RWPE1 (cell line): ENCODE data around the gene PLA2G6.
A peak's percentile ranks its signal among the peaks of the same experiment; 100 is the strongest.

Experiments
- CTCF ChIA-PET: fragments of 350-600 bp; sonication (Branson Sonifier 250); formaldehyde crosslinking; extraction: SDS; loops from one replicate; lab custom pipeline; 2021; lab: Yijun Ruan, JAX
- POLR2A ChIA-PET: fragments of 400-600 bp; formaldehyde crosslinking; extraction: SDS; loops from one replicate; lab custom pipeline; 2020; ENCODE audit warnings: antibody characterized with exemption; ENCODE audit not compliant: low non-redundant PET; lab: Yijun Ruan, JAX
- DNase-seq: peaks from one replicate; pipeline ENCODE4 v3.0.0; 2012; ENCODE audit warnings: low spot score
- H3K27ac ChIP-seq: fragments of 450-650 bp; 2 replicates; pipeline ENCODE4 v1.5.1; 2017
- CTCF ChIP-seq: fragments of 450-650 bp; conservative IDR thresholded peaks from 2 replicates; pipeline ENCODE4 v1.5.1; 2017; ENCODE audit warnings: low read depth, mild to moderate bottlenecking

Gene PLA2G6

GRCh38 chr22:38144025-38144405, 37.6 kb downstream of the PLA2G6 start:
- ChIA-PET CTCF (no interaction called here), POLR2A (no interaction called here)
- DNase-seq, result no peak
- no peak for TF ChIP-seq CTCF
- H3K27ac ChIP-seq, result peak overlapping the region; percentile 62

GRCh38 chr22:38142606-38143005, 39.0 kb downstream of the PLA2G6 start:
- no peak for DNase-seq
- TF ChIP-seq CTCF, result no peak
- H3K27ac ChIP-seq, result peak overlapping the region; percentile 62
- CTCF ChIA-PET, result no interaction called here
- POLR2A ChIA-PET, result no interaction called here

GRCh38 chr22:38141217-38141973, 40.2 kb downstream of the PLA2G6 start:
- ChIA-PET CTCF (no interaction called here), POLR2A (no interaction called here)
- no peak for DNase-seq
- H3K27ac ChIP-seq, result no peak overlapping the region
- TF ChIP-seq CTCF, result no peak

- no peak for TF ChIP-seq CTCF
- H3K27ac ChIP-seq, result no peak overlapping the region
- ChIA-PET CTCF (interaction anchor here (1.0 kb wide), 1 partner anchor 25 kb away, joined by 3 read pairs; no protein-coding TSS in a partner anchor), POLR2A (no interaction called here)
- no peak for DNase-seq
Observed at GRCh38 chr22:38139901-38140300, 41.7 kb downstream of the PLA2G6 start.

- no peak for TF ChIP-seq CTCF
- no peak overlapping the region for H3K27ac ChIP-seq
- DNase-seq, result no peak
- ChIA-PET CTCF (no interaction called here), POLR2A (no interaction called here)
Observed at GRCh38 chr22:38138961-38139360, 42.7 kb downstream of the PLA2G6 start.

- POLR2A ChIA-PET, result interaction anchor here (0.6 kb wide), 1 partner anchor 32 kb away, joined by 5 read pairs; no protein-coding TSS in a partner anchor
- no peak for TF ChIP-seq CTCF
- CTCF ChIA-PET, result no interaction called here
- H3K27ac ChIP-seq, result 0 out of 2 replicates have a peak overlapping the region, but pooled peaks have one; percentile 13
- DNase-seq, result no peak
Observed at GRCh38 chr22:38137876-38138687, 43.5 kb downstream of the PLA2G6 start.
